ENCODE data around the gene CNTNAP2.

Gene CNTNAP2

GRCh38 chr7:148093375-148094166 is 1977.0 kb downstream of the CNTNAP2 start:
- DNase-seq (ENCODE audit: low read depth, low spot score) = no peak
- no peak for TF ChIP-seq CTCF (IDR thresholded peaks at IDR 0.05; ENCODE audit: low read depth, low read length)
- no peak overlapping the region for H3K4me3 ChIP-seq (ENCODE audit: low read depth, low read length)
- in situ Hi-C loops (cut with HindIII; ENCODE audit: low sequenced_read_pairs) = no loop called here

- TF ChIP-seq CTCF (IDR thresholded peaks at IDR 0.05; ENCODE audit: low read depth, low read length) = no peak
- no peak overlapping the region for H3K4me3 ChIP-seq (ENCODE audit: low read depth, low read length)
- DNase-seq (ENCODE audit: low read depth, low spot score) = no peak
- in situ Hi-C loops (cut with HindIII; ENCODE audit: low sequenced_read_pairs) = no loop called here
Observed at GRCh38 chr7:148095066-148095465, 1978.5 kb downstream of the CNTNAP2 start.

GRCh38 chr7:148104136-148104716 is 1987.6 kb downstream of the CNTNAP2 start:
- no peak for DNase-seq (ENCODE audit: low read depth, low spot score)
- H3K4me3 ChIP-seq (ENCODE audit: low read depth, low read length) = no peak overlapping the region
- no peak for TF ChIP-seq CTCF (IDR thresholded peaks at IDR 0.05; ENCODE audit: low read depth, low read length)
- in situ Hi-C loops (cut with HindIII; ENCODE audit: low sequenced_read_pairs) = no loop called here

- in situ Hi-C loops (cut with HindIII; ENCODE audit: low sequenced_read_pairs) = no loop called here
- no peak for DNase-seq (ENCODE audit: low read depth, low spot score)
- TF ChIP-seq CTCF (IDR thresholded peaks at IDR 0.05; ENCODE audit: low read depth, low read length) = no peak
Observed at GRCh38 chr7:148104924-148105323, 1988.3 kb downstream of the CNTNAP2 start.

GRCh38 chr7:148105853-148106252 is 1989.3 kb downstream of the CNTNAP2 start:
- no peak for DNase-seq (ENCODE audit: low read depth, low spot score)
- no peak overlapping the region for H3K4me3 ChIP-seq (ENCODE audit: low read depth, low read length)
- in situ Hi-C loops (cut with HindIII; ENCODE audit: low sequenced_read_pairs) = no loop called here
- TF ChIP-seq CTCF (IDR thresholded peaks at IDR 0.05; ENCODE audit: low read depth, low read length) = no peak

More at GRCh38 chr7:148104924-148105323, 1988.3 kb downstream of the CNTNAP2 start:
- H3K4me3 ChIP-seq (ENCODE audit: low read depth, low read length) = no peak overlapping the region

- no peak overlapping the region for H3K4me3 ChIP-seq (ENCODE audit: low read depth, low read length)
- no peak for DNase-seq (ENCODE audit: low read depth, low spot score)
- TF ChIP-seq CTCF (IDR thresholded peaks at IDR 0.05; ENCODE audit: low read depth, low read length) = no peak
- in situ Hi-C loops (cut with HindIII; ENCODE audit: low sequenced_read_pairs) = no loop called here
Observed at GRCh38 chr7:148107443-148108127, 1991.0 kb downstream of the CNTNAP2 start.

Measured in astrocyte of the spinal cord (primary cell).